ENCODE data around the gene DNAJC17.

DNAJC17 gene

GRCh38 chr15:40771242-40771641 is 36.0 kb downstream of the DNAJC17 start:
- no peak for TF ChIP-seq CTCF (IDR thresholded peaks at IDR 0.05; ENCODE audit: low read depth, low read length)
- no peak for DNase-seq (ENCODE audit: extremely low read depth, low read depth)

GRCh38 chr15:40770147-40770721 is 37.0 kb downstream of the DNAJC17 start:
- DNase-seq (ENCODE audit: extremely low read depth, low read depth), result no peak
- TF ChIP-seq CTCF (IDR thresholded peaks at IDR 0.05; ENCODE audit: low read depth, low read length), result no peak

- no peak for DNase-seq (ENCODE audit: extremely low read depth, low read depth)
These were observed 37.8 kb downstream of the DNAJC17 start, which contains the start of gene C15orf62 for GRCh38 chr15:40769274-40770146. TSS of gene C15orf62 (plus strand) at chr15:40769980. CDS start at chr15:40770496, 516 bp downstream.

GRCh38 chr15:40768521-40769273 is 38.6 kb downstream of the DNAJC17 start:
- no peak for TF ChIP-seq CTCF (IDR thresholded peaks at IDR 0.05; ENCODE audit: low read depth, low read length)
- DNase-seq (ENCODE audit: extremely low read depth, low read depth), result no peak

More at GRCh38 chr15:40769274-40770146, 37.8 kb downstream of the DNAJC17 start, which contains the start of gene C15orf62:
- TF ChIP-seq CTCF (IDR thresholded peaks at IDR 0.05; ENCODE audit: low read depth, low read length), result no peak

- no peak for DNase-seq (ENCODE audit: extremely low read depth, low read depth)
- TF ChIP-seq CTCF (IDR thresholded peaks at IDR 0.05; ENCODE audit: low read depth, low read length), result no peak
These were observed 39.3 kb downstream of the DNAJC17 start for GRCh38 chr15:40767838-40768500.

GRCh38 chr15:40766906-40767837 is 40.1 kb downstream of the DNAJC17 start:
- no peak for DNase-seq (ENCODE audit: extremely low read depth, low read depth)

More at GRCh38 chr15:40766906-40767837, 40.1 kb downstream of the DNAJC17 start:
- TF ChIP-seq CTCF (IDR thresholded peaks at IDR 0.05; ENCODE audit: low read depth, low read length), result no peak
